Duodenal mucosa (tissue), 2 donors: ENCODE results near the gene TRAPPC8.
"Not testable (repeated sequence)": the region's sequence is repeated elsewhere in the genome, so short reads cannot be mapped to it uniquely, and the experiment has no call there.

Experiments used
- H3K27ac ChIP-seq: one replicate; pipeline ENCODE4 v1.7.0; 2013; ENCODE audit warnings: low read depth, low read length
- H3K27me3 ChIP-seq, 2 donors: one replicate each; pipeline ENCODE4 v1.7.0; 2013; ENCODE audit warnings: low read length in 2 of 2, control low read depth in 1 of 2; ENCODE audit not compliant: insufficient read depth in 2 of 2, control insufficient read depth in 1 of 2
- H3K36me3 ChIP-seq, 2 donors: one replicate each; pipeline ENCODE4 v1.7.0; 2013; ENCODE audit warnings: low read length in 2 of 2, control low read depth in 1 of 2; ENCODE audit not compliant: insufficient read depth in 2 of 2, control insufficient read depth in 1 of 2
- H3K4me1 ChIP-seq, 2 donors: one replicate each; pipeline ENCODE4 v1.7.0; 2013; ENCODE audit warnings: low read length in 2 of 2, control low read depth in 1 of 2; ENCODE audit not compliant: insufficient read depth in 2 of 2, control insufficient read depth in 1 of 2
- H3K4me3 ChIP-seq, 2 donors: one replicate each; pipeline ENCODE4 v1.7.0; 2013; ENCODE audit warnings: low read length in 2 of 2, low read depth in 1 of 2
- H3K9ac ChIP-seq, 2 donors: one replicate each; pipeline ENCODE4 v1.7.0; 2013; ENCODE audit warnings: low read length in 2 of 2, low read depth in 1 of 2
- H3K9me3 ChIP-seq, 2 donors: one replicate each; pipeline ENCODE4 v1.7.0; 2013; ENCODE audit warnings: low read length in 2 of 2, control low read depth in 1 of 2; ENCODE audit not compliant: control insufficient read depth in 1 of 2

The TRAPPC8 gene

GRCh38 chr18:31801078-31801477 is 141.8 kb downstream of the TRAPPC8 start:
- Histone ChIP-seq H3K27me3 (no peaks in the 10 kb centered on the region), H3K4me1 (no peaks in the 10 kb centered on the region), H3K9ac (no peak overlapping the region), H3K4me3 (no peak overlapping the region), H3K9me3 (no peaks in the 10 kb centered on the region), H3K27ac (no peak overlapping the region), H3K36me3 (no peaks in the 10 kb centered on the region)

- H3K9me3 ChIP-seq, H3K4me3 ChIP-seq, H3K4me1 ChIP-seq, H3K36me3 ChIP-seq, H3K9ac ChIP-seq, H3K27me3 ChIP-seq, H3K27ac ChIP-seq: not testable (repeated sequence)
Observed at GRCh38 chr18:31799257-31799656, 143.7 kb downstream of the TRAPPC8 start.

GRCh38 chr18:31798399-31798798 is 144.5 kb downstream of the TRAPPC8 start:
- Histone ChIP-seq H3K27ac (no peak overlapping the region), H3K9me3 (no peaks in the 10 kb centered on the region), H3K4me3 (no peak overlapping the region), H3K4me1 (no peaks in the 10 kb centered on the region), H3K27me3 (no peaks in the 10 kb centered on the region), H3K9ac (no peak overlapping the region), H3K36me3 (no peaks in the 10 kb centered on the region)

- H3K4me1 ChIP-seq = no peaks in the 10 kb centered on the region
- H3K4me3 ChIP-seq = no peak overlapping the region
- H3K9me3 ChIP-seq = no peaks in the 10 kb centered on the region
- no peaks in the 10 kb centered on the region for H3K27me3 ChIP-seq
- H3K36me3 ChIP-seq = no peaks in the 10 kb centered on the region
- H3K9ac ChIP-seq = no peak overlapping the region
- H3K27ac ChIP-seq = no peak overlapping the region
Observed at GRCh38 chr18:31795747-31796146, 147.2 kb downstream of the TRAPPC8 start.

- H3K27ac ChIP-seq = no peak overlapping the region
- H3K4me3 ChIP-seq = no peak overlapping the region
- no peaks in the 10 kb centered on the region for H3K27me3 ChIP-seq
- H3K9ac ChIP-seq = no peak overlapping the region
- H3K4me1 ChIP-seq = no peaks in the 10 kb centered on the region
- H3K36me3 ChIP-seq = no peaks in the 10 kb centered on the region
- no peaks in the 10 kb centered on the region for H3K9me3 ChIP-seq
Observed at GRCh38 chr18:31793531-31793930, 149.4 kb downstream of the TRAPPC8 start.

GRCh38 chr18:31792580-31792911 is 150.4 kb downstream of the TRAPPC8 start:
- H3K4me1 ChIP-seq = no peaks in the 10 kb centered on the region
- H3K9ac ChIP-seq = no peak overlapping the region
- no peak overlapping the region for H3K27ac ChIP-seq
- H3K27me3 ChIP-seq = no peaks in the 10 kb centered on the region
- no peaks in the 10 kb centered on the region for H3K36me3 ChIP-seq
- no peaks in the 10 kb centered on the region for H3K9me3 ChIP-seq
- no peak overlapping the region for H3K4me3 ChIP-seq

- H3K9me3 ChIP-seq = no peaks in the 10 kb centered on the region
- no peaks in the 10 kb centered on the region for H3K27me3 ChIP-seq
- H3K27ac ChIP-seq = no peak overlapping the region
- no peaks in the 10 kb centered on the region for H3K4me1 ChIP-seq
- H3K4me3 ChIP-seq = no peak overlapping the region
- no peaks in the 10 kb centered on the region for H3K36me3 ChIP-seq
- no peak overlapping the region for H3K9ac ChIP-seq
Observed at GRCh38 chr18:31791817-31792579, 150.9 kb downstream of the TRAPPC8 start.

- Histone ChIP-seq H3K27ac (no peak overlapping the region), H3K36me3 (no peaks in the 10 kb centered on the region), H3K9ac (no peak overlapping the region), H3K27me3 (no peaks in the 10 kb centered on the region), H3K9me3 (no peaks in the 10 kb centered on the region), H3K4me1 (no peaks in the 10 kb centered on the region), H3K4me3 (no peak overlapping the region)
Observed at GRCh38 chr18:31789409-31789808, 153.5 kb downstream of the TRAPPC8 start.

GRCh38 chr18:31783059-31783458 is 159.9 kb downstream of the TRAPPC8 start:
- H3K9ac ChIP-seq = no peak overlapping the region
- no peaks in the 10 kb centered on the region for H3K36me3 ChIP-seq
- peaks cover 7 to 12% of the 10 kb centered on the region in 2 donors for H3K9me3 ChIP-seq
- H3K4me1 ChIP-seq = no peaks in the 10 kb centered on the region
- no peak overlapping the region for H3K27ac ChIP-seq
- H3K27me3 ChIP-seq = no peaks in the 10 kb centered on the region
- no peak overlapping the region for H3K4me3 ChIP-seq
